SK-N-SH treated with all-trans-retinoic acid at 6 μM for 48 hours (cell line): ENCODE results near the gene ACP4.

ENCODE experiments used
- ARNTL ChIP-seq: fragments of 450-650 bp; formaldehyde crosslinking; IDR thresholded peaks from 2 replicates; pipeline ENCODE4 v1.5.0; 2020; ENCODE audit warnings: low read depth, mild to moderate bottlenecking, moderate library complexity, borderline replicate concordance
- CSDC2 ChIP-seq: fragments of 250-450 bp; sonication (Bioruptor Pico); IDR thresholded peaks from 2 replicates; pipeline ENCODE4 v1.5.0; 2020; ENCODE audit warnings: mild to moderate bottlenecking, moderate library complexity
- ISL1 ChIP-seq: fragments of 250-450 bp; sonication (Bioruptor Pico); IDR thresholded peaks from 2 replicates; pipeline ENCODE4 v2.1.2; 2022; ENCODE audit warnings: mild to moderate bottlenecking, moderate library complexity
- PATZ1 ChIP-seq: fragments of 250-450 bp; sonication (Bioruptor Pico); IDR thresholded peaks from 2 replicates; pipeline ENCODE4 v1.8.0; 2020; ENCODE audit warnings: mild to moderate bottlenecking, moderate library complexity, borderline replicate concordance
- SNAI2 ChIP-seq: fragments of 250-450 bp; sonication (Bioruptor Pico); IDR thresholded peaks from 2 replicates; pipeline ENCODE4 v1.5.0; 2020; ENCODE audit warnings: mild to moderate bottlenecking, moderate library complexity
- TCF4 ChIP-seq: fragments of 250-450 bp; sonication (Bioruptor Pico); IDR thresholded peaks from 2 replicates; pipeline ENCODE4 v1.8.0; 2021; ENCODE audit warnings: mild to moderate bottlenecking, moderate library complexity, borderline replicate concordance
- ZFP3 ChIP-seq: fragments of 250-450 bp; sonication (Bioruptor Pico); IDR thresholded peaks from 2 replicates; pipeline ENCODE4 v1.5.0; 2020; ENCODE audit warnings: mild to moderate bottlenecking, moderate library complexity
- ZFP30 ChIP-seq: fragments of 450-650 bp; formaldehyde crosslinking; IDR thresholded peaks from 2 replicates; pipeline ENCODE4 v1.5.0; 2022; ENCODE audit warnings: mild to moderate bottlenecking, moderate library complexity
- ZNF8 ChIP-seq: fragments of 450-650 bp; formaldehyde crosslinking; IDR thresholded peaks from 2 replicates; pipeline ENCODE4 v1.5.0; 2020; ENCODE audit warnings: mild to moderate bottlenecking, moderate library complexity

GRCh38 chr19:50821622-50822021, 31.4 kb downstream of the ACP4 start:
- TF ChIP-seq ZNF8 (CRISPR knock-in tag) (no peak), CSDC2 (CRISPR knock-in tag) (no peak), SNAI2 (no peak), ISL1 (CRISPR knock-in tag) (no peak), ZFP30 (CRISPR knock-in tag) (no peak), TCF4 (no peak), ARNTL (CRISPR knock-in tag) (no peak), PATZ1 (CRISPR knock-in tag) (no peak), ZFP3 (no peak)
